ENCODE results near the gene SNX20.

The SNX20 gene

GRCh38 chr16:50631249-50631984, 49.7 kb downstream of the SNX20 start:
- no peak for DNase-seq (ENCODE audit: low read depth)
- H3K4me3 ChIP-seq (ENCODE audit: control insufficient read depth, low read depth, low read length): no peak overlapping the region
- TF ChIP-seq, protein P1, sequence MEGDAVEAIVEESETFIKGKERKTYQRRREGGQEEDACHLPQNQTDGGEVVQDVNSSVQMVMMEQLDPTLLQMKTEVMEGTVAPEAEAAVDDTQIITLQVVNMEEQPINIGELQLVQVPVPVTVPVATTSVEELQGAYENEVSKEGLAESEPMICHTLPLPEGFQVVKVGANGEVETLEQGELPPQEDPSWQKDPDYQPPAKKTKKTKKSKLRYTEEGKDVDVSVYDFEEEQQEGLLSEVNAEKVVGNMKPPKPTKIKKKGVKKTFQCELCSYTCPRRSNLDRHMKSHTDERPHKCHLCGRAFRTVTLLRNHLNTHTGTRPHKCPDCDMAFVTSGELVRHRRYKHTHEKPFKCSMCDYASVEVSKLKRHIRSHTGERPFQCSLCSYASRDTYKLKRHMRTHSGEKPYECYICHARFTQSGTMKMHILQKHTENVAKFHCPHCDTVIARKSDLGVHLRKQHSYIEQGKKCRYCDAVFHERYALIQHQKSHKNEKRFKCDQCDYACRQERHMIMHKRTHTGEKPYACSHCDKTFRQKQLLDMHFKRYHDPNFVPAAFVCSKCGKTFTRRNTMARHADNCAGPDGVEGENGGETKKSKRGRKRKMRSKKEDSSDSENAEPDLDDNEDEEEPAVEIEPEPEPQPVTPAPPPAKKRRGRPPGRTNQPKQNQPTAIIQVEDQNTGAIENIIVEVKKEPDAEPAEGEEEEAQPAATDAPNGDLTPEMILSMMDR (IDR thresholded peaks at IDR 0.05; ENCODE audit: control insufficient read depth, insufficient read depth, low read depth, low read length, missing control alignments): no peak

DNA sequence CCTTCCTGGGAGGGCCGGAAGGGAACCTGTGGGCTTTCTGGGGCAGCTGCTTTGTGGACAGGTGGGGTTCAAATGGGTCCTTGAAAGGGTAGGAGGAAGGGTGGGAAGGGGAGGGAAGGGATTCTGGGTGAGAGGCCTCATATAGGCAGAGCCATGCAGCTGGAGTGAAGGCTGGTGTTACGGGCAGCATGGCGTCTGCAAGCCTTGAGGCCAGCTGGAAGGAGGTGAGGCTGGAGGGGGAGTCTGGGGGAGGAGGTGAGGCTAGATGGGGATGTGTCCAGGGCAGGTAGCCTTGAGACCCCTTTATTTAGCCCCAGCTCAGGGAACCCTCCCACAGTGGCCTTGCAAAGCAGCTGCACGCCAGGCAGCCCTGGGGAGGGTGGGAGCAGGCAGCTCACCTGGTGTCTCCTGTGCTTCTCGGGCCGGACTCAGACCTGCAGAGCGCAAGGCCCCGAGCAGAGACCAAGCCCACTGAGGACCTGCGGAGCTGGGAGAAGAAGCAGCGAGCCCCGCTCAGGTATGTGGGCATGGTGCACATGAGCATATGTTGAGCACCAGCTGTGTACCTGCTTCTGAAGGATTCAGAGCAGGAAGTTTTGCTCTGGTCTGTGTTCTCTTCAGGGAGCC, 50.6 kb downstream of the SNX20 start:
- H3K4me3 ChIP-seq (ENCODE audit: control insufficient read depth, low read depth, low read length): no peak overlapping the region
- no peak for DNase-seq (ENCODE audit: low read depth)
- TF ChIP-seq, protein P1 (IDR thresholded peaks at IDR 0.05; ENCODE audit: control insufficient read depth, insufficient read depth, low read depth, low read length, missing control alignments): no peak

- DNase-seq (ENCODE audit: low read depth): no peak
- TF ChIP-seq, protein P1 (IDR thresholded peaks at IDR 0.05; ENCODE audit: control insufficient read depth, insufficient read depth, low read depth, low read length, missing control alignments): no peak
- H3K4me3 ChIP-seq (ENCODE audit: control insufficient read depth, low read depth, low read length): no peak overlapping the region
These were observed 51.8 kb downstream of the SNX20 start for GRCh38 chr16:50629334-50629733.

DNA sequence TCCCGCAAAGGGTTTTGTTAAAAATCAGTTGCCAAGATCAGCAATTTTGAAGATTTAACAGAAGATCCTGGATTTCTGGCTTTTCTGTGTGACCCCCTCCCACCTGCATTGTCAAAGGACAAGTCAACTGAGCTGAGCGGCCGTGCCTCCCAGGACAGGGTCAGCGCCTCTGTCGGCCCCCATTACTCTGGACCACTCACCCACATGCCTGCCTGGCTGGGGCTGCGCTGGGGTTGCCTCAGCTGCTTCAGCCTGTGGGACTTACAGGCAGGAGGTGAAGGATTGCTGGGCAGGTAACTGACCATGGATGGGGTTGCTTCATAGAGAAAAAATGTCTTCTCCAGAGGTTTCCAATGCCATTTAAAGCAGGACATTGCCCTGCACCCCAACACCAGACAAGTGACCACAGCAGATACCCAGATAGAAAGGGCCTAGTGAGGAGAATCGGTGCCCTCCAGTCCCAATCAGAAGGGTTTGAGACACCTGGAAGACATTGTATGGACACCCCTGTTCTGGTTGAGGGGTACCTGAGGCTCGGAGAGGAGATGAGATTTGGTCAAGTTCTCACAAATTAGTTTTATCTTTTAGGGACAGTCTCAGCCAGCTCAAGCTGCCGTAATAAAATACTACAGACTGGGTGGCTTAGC, 52.8 kb downstream of the SNX20 start:
- TF ChIP-seq, protein P1 (IDR thresholded peaks at IDR 0.05; ENCODE audit: control insufficient read depth, insufficient read depth, low read depth, low read length, missing control alignments): no peak
- no peak for DNase-seq (ENCODE audit: low read depth)
- no peak overlapping the region for H3K4me3 ChIP-seq (ENCODE audit: control insufficient read depth, low read depth, low read length)

DNA sequence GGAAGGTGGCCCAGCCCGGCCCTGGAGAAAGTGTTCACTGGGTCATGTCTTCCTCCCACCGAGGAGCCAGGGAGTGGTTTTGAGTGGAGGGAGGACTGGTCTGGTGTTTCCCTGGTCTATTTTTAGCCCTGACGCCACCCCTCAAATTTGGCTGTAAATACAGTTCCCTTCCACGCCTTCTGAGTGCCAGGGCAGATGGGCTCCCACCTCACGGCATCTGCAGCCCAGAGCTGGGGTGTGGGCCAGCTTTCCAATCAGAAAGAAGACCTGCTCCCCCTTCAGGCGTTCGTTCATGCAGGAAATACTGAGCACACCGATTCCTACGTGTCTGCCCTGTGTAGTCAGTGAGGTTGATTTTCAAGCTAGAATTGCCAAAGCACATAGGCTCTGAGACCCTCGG, 53.7 kb downstream of the SNX20 start:
- TF ChIP-seq, protein P1 (IDR thresholded peaks at IDR 0.05; ENCODE audit: control insufficient read depth, insufficient read depth, low read depth, low read length, missing control alignments): peak; percentile 16
- no peak overlapping the region for H3K4me3 ChIP-seq (ENCODE audit: control insufficient read depth, low read depth, low read length)
- DNase-seq (ENCODE audit: low read depth): no peak

DNA sequence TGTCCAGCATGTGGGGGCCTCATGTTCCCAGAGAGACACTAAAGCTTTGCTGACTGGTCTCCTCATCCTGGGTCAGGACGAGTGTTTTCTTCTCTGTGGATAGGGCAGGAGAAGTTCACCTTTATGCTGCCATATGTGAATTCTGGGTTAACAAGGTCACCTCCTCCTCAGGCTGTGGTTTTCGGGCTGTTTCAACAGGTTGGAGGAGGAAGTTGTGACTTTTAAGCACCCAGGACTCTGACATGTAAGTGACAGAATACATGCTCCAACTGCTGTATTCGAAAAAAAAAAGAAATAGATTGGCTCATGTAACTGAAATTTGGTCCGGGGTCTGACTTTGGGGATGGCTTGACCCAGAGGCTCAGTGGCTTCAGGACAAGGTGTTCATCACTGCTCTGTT, 54.2 kb downstream of the SNX20 start:
- TF ChIP-seq, protein P1 (IDR thresholded peaks at IDR 0.05; ENCODE audit: control insufficient read depth, insufficient read depth, low read depth, low read length, missing control alignments): no peak
- DNase-seq (ENCODE audit: low read depth): no peak
- no peak overlapping the region for H3K4me3 ChIP-seq (ENCODE audit: control insufficient read depth, low read depth, low read length)

All from AG09309 (cell line).